Natural killer cell (primary cell): Measurements from ENCODE around the gene PLEKHG1. TPM values are rescaled to one million over a fixed set of nuclear protein-coding genes. Genes with fewer than 3 reads are reported as not detected.

Experiments
- ATAC-seq, 3 donors: fragments of 150-1000 bp in 2 of 3; fragments of 200-7000 bp in 1 of 3; cut with Tn5 transposase; 1 replicate in 1 of 3; 2 replicates in 2 of 3; pipeline ENCODE4 v1.10.0; 2021; ENCODE audit warnings: mild to moderate bottlenecking in 2 of 3, moderate library complexity in 2 of 3
- DNase-seq, 2 donors: peaks; one replicate each; pipeline versions ENCODE4 v3.0.0 to v3.0.0-alpha.2; 2013 to 2021; ENCODE audit warnings: mixed read lengths in 1 of 2
- H3K27ac ChIP-seq: one replicate; pipeline ENCODE4 v1.5.1; 2013; ENCODE audit warnings: mild to moderate bottlenecking, low read length
- H3K27me3 ChIP-seq: one replicate; pipeline ENCODE4 v1.6.1; 2013; ENCODE audit warnings: low read length; ENCODE audit not compliant: control insufficient read depth, insufficient read depth
- H3K36me3 ChIP-seq: one replicate; pipeline ENCODE4 v1.6.1; 2013; ENCODE audit warnings: low read length; ENCODE audit not compliant: control insufficient read depth, insufficient read depth
- H3K4me1 ChIP-seq: one replicate; pipeline ENCODE4 v1.6.1; 2013; ENCODE audit warnings: low read length; ENCODE audit not compliant: control insufficient read depth, insufficient read depth
- H3K4me3 ChIP-seq: one replicate; pipeline ENCODE4 v1.5.1; 2013; ENCODE audit warnings: low read length
- H3K9me3 ChIP-seq: one replicate; pipeline ENCODE4 v1.6.1; 2013; ENCODE audit warnings: low read length; ENCODE audit not compliant: control insufficient read depth, insufficient read depth
- H3K27ac Mint-ChIP-seq, 2 donors: one replicate each; pipeline ENCODE4 v1.8.0; 2022; ENCODE audit warnings: mild to moderate bottlenecking in 2 of 2, mixed read lengths in 2 of 2, moderate library complexity in 1 of 2
- H3K27me3 Mint-ChIP-seq, 2 donors: one replicate each; pipeline ENCODE4 v1.8.0; 2022; ENCODE audit warnings: low read depth in 2 of 2, mixed read lengths in 2 of 2
- H3K36me3 Mint-ChIP-seq: one replicate; pipeline ENCODE4 v1.8.0; 2022; ENCODE audit warnings: mixed read lengths
- H3K4me1 Mint-ChIP-seq, 2 donors: one replicate each; pipeline ENCODE4 v1.8.0; 2022; ENCODE audit warnings: mixed read lengths in 2 of 2
- H3K4me3 Mint-ChIP-seq: one replicate; pipeline ENCODE4 v1.8.0; 2022; ENCODE audit warnings: mild to moderate bottlenecking, moderate library complexity, mixed read lengths
- H3K9me3 Mint-ChIP-seq, 2 donors: one replicate each; pipeline ENCODE4 v1.8.0; 2022; ENCODE audit warnings: mixed read lengths in 2 of 2
- whole genome bisulfite sequencing: methylation state at CpG from one replicate; pipeline ENCODE4 v1.1.7; 2013; ENCODE audit warnings: missing lambda C conversion rate; ENCODE audit not compliant: insufficient coverage; 5-methylcytosine and 5-hydroxymethylcytosine counted together
- intact Hi-C: fragments of 100-400 bp; cut with micrococcal nuclease; formaldehyde crosslinking; loops from one replicate; pipeline ENCODE4 v1.14.2; 2022
- total RNA-seq, 4 donors: library from RNA; stranded (reverse); fragments of 120-200 nt in 1 of 4; gene quantifications; one replicate each; pipeline versions ENCODE4 v1.2.3 to v1.2.4, GENCODE V29; 2013 to 2022
- TF ChIP-seq, protein P1 (sequence below): fragments of 200-600 bp; IDR thresholded peaks from one replicate; pipeline ENCODE4 v1.8.0; 2022; ENCODE audit warnings: antibody characterized with exemption

Gene PLEKHG1
- total RNA-seq, 3 donors from 2014 or later (not counting 1 experiment from before 2014, with no cell fraction given): 0.29 to 1.4 (median 0.54) TPM

DNA sequence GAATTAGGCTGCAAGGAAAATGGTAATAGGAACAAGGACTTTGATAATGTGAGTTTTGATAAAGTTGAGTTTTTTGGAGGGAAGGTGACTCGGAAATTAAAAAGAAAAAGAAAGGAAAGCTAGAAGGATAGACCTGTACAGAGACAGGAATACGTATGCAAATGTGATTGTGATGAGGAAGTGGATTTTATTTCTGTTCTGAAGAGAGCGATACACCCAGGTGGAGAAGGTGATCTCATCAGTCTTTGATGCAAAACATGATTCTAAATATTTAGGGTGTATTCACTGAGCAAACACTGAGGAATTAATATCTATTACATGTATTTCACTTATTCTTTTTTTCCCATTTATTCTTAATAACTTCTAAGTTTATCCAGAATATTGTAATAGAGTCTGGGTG lies 9.2 kb upstream of the PLEKHG1 start:
- no peak overlapping the region for H3K27ac ChIP-seq
- intact Hi-C loops: no loop called here
- Mint-ChIP-seq H3K27ac (no peak overlapping the region), H3K27me3 (peaks cover 22 to 24% of the 10 kb centered on the region in 2 donors), H3K4me3 (no peak overlapping the region), H3K9me3 (no peaks in the 10 kb centered on the region), H3K4me1 (no peaks in the 10 kb centered on the region), H3K36me3 (no peaks in the 10 kb centered on the region)
- H3K36me3 ChIP-seq: no peaks in the 10 kb centered on the region
- no peaks in the 10 kb centered on the region for H3K9me3 ChIP-seq
- ATAC-seq: no peak
- WGBS: 67% methylated on average over 3 of the region's 3 CpGs
- DNase-seq: no peak
- H3K4me3 ChIP-seq: no peak overlapping the region
- TF ChIP-seq, protein P1, sequence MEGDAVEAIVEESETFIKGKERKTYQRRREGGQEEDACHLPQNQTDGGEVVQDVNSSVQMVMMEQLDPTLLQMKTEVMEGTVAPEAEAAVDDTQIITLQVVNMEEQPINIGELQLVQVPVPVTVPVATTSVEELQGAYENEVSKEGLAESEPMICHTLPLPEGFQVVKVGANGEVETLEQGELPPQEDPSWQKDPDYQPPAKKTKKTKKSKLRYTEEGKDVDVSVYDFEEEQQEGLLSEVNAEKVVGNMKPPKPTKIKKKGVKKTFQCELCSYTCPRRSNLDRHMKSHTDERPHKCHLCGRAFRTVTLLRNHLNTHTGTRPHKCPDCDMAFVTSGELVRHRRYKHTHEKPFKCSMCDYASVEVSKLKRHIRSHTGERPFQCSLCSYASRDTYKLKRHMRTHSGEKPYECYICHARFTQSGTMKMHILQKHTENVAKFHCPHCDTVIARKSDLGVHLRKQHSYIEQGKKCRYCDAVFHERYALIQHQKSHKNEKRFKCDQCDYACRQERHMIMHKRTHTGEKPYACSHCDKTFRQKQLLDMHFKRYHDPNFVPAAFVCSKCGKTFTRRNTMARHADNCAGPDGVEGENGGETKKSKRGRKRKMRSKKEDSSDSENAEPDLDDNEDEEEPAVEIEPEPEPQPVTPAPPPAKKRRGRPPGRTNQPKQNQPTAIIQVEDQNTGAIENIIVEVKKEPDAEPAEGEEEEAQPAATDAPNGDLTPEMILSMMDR: no peak
- H3K4me1 ChIP-seq: no peaks in the 10 kb centered on the region
- H3K27me3 ChIP-seq: peaks cover 3% of the 10 kb centered on the region

DNA sequence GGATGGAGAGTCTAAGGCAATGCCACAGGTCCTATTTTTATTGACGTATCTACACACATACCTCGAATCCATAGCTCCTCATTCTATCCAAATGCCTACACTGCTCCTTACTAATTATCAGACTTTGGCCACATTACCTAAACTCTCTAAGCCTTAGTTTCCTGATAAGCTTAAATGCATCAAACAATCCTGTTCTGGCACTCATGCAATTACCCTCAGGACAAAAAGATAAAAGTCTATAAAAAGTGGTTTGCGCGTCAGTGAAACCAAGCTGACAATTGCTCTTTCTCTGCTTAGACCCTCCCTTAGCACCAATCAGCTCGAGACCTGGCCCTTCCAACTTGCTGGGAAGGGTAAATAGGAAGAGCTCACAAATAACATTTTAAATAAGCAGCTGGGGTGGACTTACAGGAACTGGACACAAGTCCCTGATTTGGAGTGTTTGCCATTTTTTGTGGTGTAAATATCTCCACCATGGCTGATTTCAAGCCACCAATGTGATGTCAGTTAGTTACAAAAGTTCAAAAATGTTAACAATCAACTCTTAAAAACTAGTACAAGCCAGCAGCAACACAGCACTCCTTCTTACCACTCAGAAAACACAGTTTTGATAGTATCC lies 7.2 kb upstream of the PLEKHG1 start:
- peaks cover 29 to 36% of the 10 kb centered on the region in 2 donors for H3K27me3 Mint-ChIP-seq
- H3K36me3 ChIP-seq: no peaks in the 10 kb centered on the region
- WGBS: 90% methylated on average over 4 of the region's 5 CpGs

DNA sequence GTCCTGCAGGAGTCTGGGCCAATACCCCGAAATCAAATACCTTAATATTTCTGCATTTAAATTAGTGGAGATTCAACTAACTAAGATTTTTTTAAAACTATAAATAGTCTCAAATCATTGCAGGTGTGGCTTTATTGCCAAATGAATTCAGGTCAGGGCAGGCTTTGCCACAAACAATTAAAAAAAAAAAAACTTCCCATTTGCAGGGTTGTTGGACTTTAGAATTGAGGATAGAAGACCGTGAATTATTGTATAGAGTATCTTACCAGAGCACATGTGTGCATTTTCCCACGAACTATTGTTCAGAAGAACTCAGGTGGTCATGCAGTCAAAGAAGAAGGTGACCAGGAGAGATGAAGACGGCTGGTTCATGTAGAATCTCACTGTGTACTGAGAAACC lies 6.6 kb upstream of the PLEKHG1 start:
- Mint-ChIP-seq H3K9me3 (no peaks in the 10 kb centered on the region), H3K4me3 (no peak overlapping the region), H3K36me3 (no peaks in the 10 kb centered on the region), H3K27ac (no peak overlapping the region), H3K4me1 (no peaks in the 10 kb centered on the region), H3K27me3 (peaks cover 33 to 43% of the 10 kb centered on the region in 2 donors)
- Histone ChIP-seq H3K9me3 (no peaks in the 10 kb centered on the region), H3K27me3 (peaks cover 3% of the 10 kb centered on the region), H3K4me1 (no peaks in the 10 kb centered on the region), H3K27ac (no peak overlapping the region), H3K36me3 (no peaks in the 10 kb centered on the region), H3K4me3 (no peak overlapping the region)
- 88% methylated on average over 4 of the region's 4 CpGs for WGBS
- ATAC-seq: no peak
- intact Hi-C loops: no loop called here
- no peak for DNase-seq
- TF ChIP-seq, protein P1: no peak

More for the DNA sequence above, 7.2 kb upstream of the PLEKHG1 start:
- Histone ChIP-seq H3K27ac (no peak overlapping the region), H3K27me3 (peaks cover 3% of the 10 kb centered on the region), H3K4me3 (no peak overlapping the region), H3K4me1 (no peaks in the 10 kb centered on the region), H3K9me3 (no peaks in the 10 kb centered on the region)
- Mint-ChIP-seq H3K9me3 (no peaks in the 10 kb centered on the region), H3K36me3 (no peaks in the 10 kb centered on the region), H3K4me1 (no peaks in the 10 kb centered on the region), H3K4me3 (no peak overlapping the region), H3K27ac (no peak overlapping the region)
- no peak for DNase-seq
- TF ChIP-seq, protein P1: no peak
- intact Hi-C loops: no loop called here
- ATAC-seq: no peak

DNA sequence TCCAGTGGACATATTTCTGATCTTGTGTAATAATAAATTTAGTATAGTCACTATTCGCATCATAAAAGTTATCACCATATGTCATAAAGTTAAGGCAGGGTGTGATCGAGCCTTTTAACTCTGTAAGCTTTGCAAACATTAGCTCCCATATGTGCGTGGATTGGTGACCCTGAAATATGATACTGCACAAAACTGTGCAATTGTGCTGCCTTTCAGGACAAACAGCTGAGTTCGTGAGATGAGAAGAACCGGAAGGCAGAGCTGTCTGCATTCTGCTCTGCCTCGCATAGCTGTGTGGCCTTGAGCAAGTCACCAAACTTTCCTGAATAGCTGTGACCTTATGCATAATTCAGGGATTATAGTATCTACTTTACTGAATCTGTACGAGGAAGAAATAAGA lies 3.2 kb upstream of the PLEKHG1 start:
- H3K27me3 Mint-ChIP-seq: peaks cover 49 to 67% of the 10 kb centered on the region in 2 donors
- ATAC-seq (no peak), DNase-seq (no peak)
- Histone ChIP-seq H3K4me3 (no peak overlapping the region), H3K27me3 (peaks cover 14% of the 10 kb centered on the region), H3K27ac (no peak overlapping the region), H3K4me1 (peaks cover 12% of the 10 kb centered on the region), H3K36me3 (no peaks in the 10 kb centered on the region), H3K9me3 (no peaks in the 10 kb centered on the region)
- H3K9me3 Mint-ChIP-seq: no peaks in the 10 kb centered on the region
- no peak overlapping the region for H3K4me3 Mint-ChIP-seq
- WGBS: 95% methylated on average over 6 of the region's 7 CpGs
- no peaks in the 10 kb centered on the region for H3K36me3 Mint-ChIP-seq
- peaks cover 13 to 16% of the 10 kb centered on the region in 2 donors for H3K4me1 Mint-ChIP-seq
- intact Hi-C loops: no loop called here
- H3K27ac Mint-ChIP-seq: no peak overlapping the region
- TF ChIP-seq, protein P1: no peak
